ENCODE measurements around the gene CDKN2D. TPM values are rescaled to one million over a fixed set of nuclear protein-coding genes. Genes with fewer than 3 reads are reported as not detected.

The CDKN2D gene
- total RNA-seq, 1 experiment from 2014 or later: 17.1 TPM

GRCh38 chr19:10604460-10604980 lies 35.7 kb upstream of the CDKN2D start:
- POLR2A ChIA-PET (ENCODE audit: unreplicated experiment): no interaction called here
- Histone ChIP-seq H3K79me2 (ENCODE audit: low read length) (no peaks in the 10 kb centered on the region), H3K27ac (ENCODE audit: low read length) (no peak overlapping the region), H3K36me3 (ENCODE audit: low read depth, low read length) (no peaks in the 10 kb centered on the region), H3K4me3 (ENCODE audit: low read length) (no peak overlapping the region), H4K20me1 (ENCODE audit: low read length) (no peaks in the 10 kb centered on the region), H3K4me2 (ENCODE audit: low read length) (no peak overlapping the region), H2AFZ (ENCODE audit: low read length) (no peak overlapping the region), H3K4me1 (ENCODE audit: insufficient read depth, low read length) (peaks cover 18% of the 10 kb centered on the region), H3K27me3 (ENCODE audit: low read length) (no peaks in the 10 kb centered on the region), H3F3A (ENCODE audit: low read length, unreplicated experiment) (no peaks in the 10 kb centered on the region), H3K9ac (ENCODE audit: low read length) (no peak overlapping the region), H3K9me3 (ENCODE audit: low read length) (no peaks in the 10 kb centered on the region), H3K9me2 (replicated peaks; ENCODE audit: low read length) (no peaks in the 10 kb centered on the region)
- CTCF ChIA-PET: interaction anchor here (0.6 kb wide), 1 partner anchor 40 kb away, joined by 3 read pairs; no protein-coding TSS in a partner anchor
- peak; percentile 38 for DNase-seq
- intact Hi-C loops (cut with micrococcal nuclease): no loop called here
- BruUV-seq (replicated peaks): no TSS peak
- no peak for TF ChIP-seq CTCF (conservative IDR thresholded peaks at IDR 0.05; ENCODE audit: low read depth, low read length)
- TF ChIP-seq EZH2 (IDR thresholded peaks at IDR 0.05; ENCODE audit: low read length, unreplicated experiment): no peak
- TF ChIP-seq EZH2phosphoT487 (IDR thresholded peaks at IDR 0.05; ENCODE audit: borderline replicate concordance, low read length): no peak
- ATAC-seq: no peak

GRCh38 chr19:10603873-10604459 lies 35.2 kb upstream of the CDKN2D start:
- TF ChIP-seq EZH2 (IDR thresholded peaks at IDR 0.05; ENCODE audit: low read length, unreplicated experiment): no peak
- no peak for TF ChIP-seq EZH2phosphoT487 (IDR thresholded peaks at IDR 0.05; ENCODE audit: borderline replicate concordance, low read length)
- TF ChIP-seq CTCF (conservative IDR thresholded peaks at IDR 0.05; ENCODE audit: low read depth, low read length): no peak
- H3K9me2 ChIP-seq (replicated peaks; ENCODE audit: low read length): no peaks in the 10 kb centered on the region
- no peaks in the 10 kb centered on the region for H4K20me1 ChIP-seq (ENCODE audit: low read length)
- intact Hi-C loops (cut with micrococcal nuclease): no loop called here
- no peaks in the 10 kb centered on the region for H3F3A ChIP-seq (ENCODE audit: low read length, unreplicated experiment)
- no TSS peak for BruUV-seq (replicated peaks)
- H3K27ac ChIP-seq (ENCODE audit: low read length): no peak overlapping the region
- no peak overlapping the region for H3K9ac ChIP-seq (ENCODE audit: low read length)
- ATAC-seq (no peak), DNase-seq (no peak)
- ChIA-PET POLR2A (ENCODE audit: unreplicated experiment) (no interaction called here), CTCF (interaction anchor here (0.6 kb wide), 1 partner anchor 41 kb away, joined by 3 read pairs; no protein-coding TSS in a partner anchor)
- H3K4me1 ChIP-seq (ENCODE audit: insufficient read depth, low read length): peaks cover 18% of the 10 kb centered on the region
- no peaks in the 10 kb centered on the region for H3K36me3 ChIP-seq (ENCODE audit: low read depth, low read length)
- no peaks in the 10 kb centered on the region for H3K27me3 ChIP-seq (ENCODE audit: low read length)
- no peaks in the 10 kb centered on the region for H3K79me2 ChIP-seq (ENCODE audit: low read length)
- no peak overlapping the region for H3K4me2 ChIP-seq (ENCODE audit: low read length)
- no peaks in the 10 kb centered on the region for H3K9me3 ChIP-seq (ENCODE audit: low read length)
- no peak overlapping the region for H3K4me3 ChIP-seq (ENCODE audit: low read length)
- no peak overlapping the region for H2AFZ ChIP-seq (ENCODE audit: low read length)
